GM12892 (cell line): ENCODE measurements around the gene IDH2.

Experiments
- DNase-seq: peaks from one replicate; pipeline ENCODE4 v3.0.0; 2011; ENCODE audit not compliant: insufficient read length
- FAIRE-seq: peaks from 2 replicates; lab custom pipeline; 2011; peaks lifted over from hg19 to GRCh38; lab: Jason Lieb, UNC
- POLR2A ChIP-seq: IDR thresholded peaks from 2 replicates; pipeline ENCODE4 v1.6.1; 2011; ENCODE audit warnings: low read depth, low read length, control low read depth
- POLR2AphosphoS5 ChIP-seq: IDR thresholded peaks from 2 replicates; pipeline ENCODE4 v1.6.1; 2011; ENCODE audit warnings: low read depth, low read length, control low read depth
- TAF1 ChIP-seq: IDR thresholded peaks from 2 replicates; pipeline ENCODE4 v1.6.1; 2011; ENCODE audit warnings: low read depth, mild to moderate bottlenecking, control low read depth, low read length, borderline replicate concordance

IDH2 gene

DNA sequence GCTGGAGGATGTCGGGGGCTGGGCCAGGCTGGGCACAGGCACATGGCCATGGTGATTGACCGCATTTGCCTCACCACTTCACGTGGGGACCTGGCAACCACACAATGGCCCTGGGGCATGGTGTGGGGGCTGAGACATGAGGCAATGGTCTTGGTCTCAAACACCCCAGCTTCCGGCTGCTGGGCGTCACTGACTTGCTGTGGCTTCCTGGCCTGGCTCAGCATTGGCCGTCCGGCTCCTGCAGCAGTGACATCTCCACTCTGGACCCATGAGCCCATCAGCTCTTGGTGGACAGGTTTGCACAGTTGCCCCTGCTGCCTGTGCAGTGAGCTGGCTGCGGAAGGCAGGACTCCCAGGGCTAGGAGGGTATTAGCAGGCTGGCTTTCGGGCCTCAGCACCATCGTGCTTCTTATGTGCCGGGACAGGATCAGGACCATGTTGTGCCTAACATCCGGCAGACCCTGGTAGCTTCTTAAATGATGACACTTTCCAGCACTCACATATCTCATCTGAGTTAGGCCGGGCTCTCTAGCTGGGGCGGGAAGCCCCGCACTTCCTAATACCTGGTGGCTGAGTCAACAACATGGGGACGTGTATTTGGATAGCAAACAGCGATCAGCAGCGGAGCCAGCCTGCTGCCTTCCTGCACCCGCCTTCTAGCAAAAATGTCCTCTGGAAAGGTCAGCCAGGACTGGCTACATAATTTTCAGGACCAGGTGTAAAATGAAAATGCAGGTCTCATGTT is 67.0 kb downstream of the IDH2 start:
- FAIRE-seq (no peak), DNase-seq (no peak)
- no peak for TF ChIP-seq POLR2AphosphoS5
- TF ChIP-seq TAF1 = no peak
- TF ChIP-seq POLR2A = no peak

DNA sequence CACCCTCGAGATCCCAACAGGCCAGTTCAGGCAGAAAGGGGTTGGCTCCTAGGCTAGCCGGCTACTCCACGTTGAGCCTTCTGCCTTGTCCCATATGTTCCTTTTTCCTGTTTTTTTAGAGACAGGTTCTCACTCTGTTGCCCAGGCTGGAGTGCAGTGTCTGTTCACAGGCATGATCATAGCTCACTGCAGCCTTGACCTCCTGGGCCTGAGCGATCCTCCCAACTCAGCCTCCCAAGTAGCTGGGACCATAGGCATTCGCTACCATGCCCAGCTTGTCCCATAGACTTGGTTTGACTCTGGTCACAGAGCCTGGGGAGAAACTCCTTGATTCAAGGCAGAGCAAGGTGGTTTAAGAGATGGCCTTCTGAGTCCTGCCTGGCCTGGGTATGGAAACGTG is 68.8 kb downstream of the IDH2 start:
- DNase-seq (no peak), FAIRE-seq (no peak)
- TF ChIP-seq POLR2AphosphoS5 (no peak), TAF1 (no peak), POLR2A (no peak)
